Islet of Langerhans (tissue), 1 donor: ENCODE data around the gene PRAMEF6.
"Not testable (repeated sequence)": the region's sequence is repeated elsewhere in the genome, so short reads cannot be mapped to it uniquely, and the experiment has no call there.

Source experiments
- FAIRE-seq: peaks from one replicate; lab custom pipeline; 2011; peaks lifted over from hg19 to GRCh38; lab: Jason Lieb, UNC

PRAMEF6 gene

GRCh38 chr1:12947480-12947879, at the start of gene PRAMEF6:
PRAMEF6 (minus strand) TSS chr1:12947580; CDS start chr1:12942518, 5,062 bp downstream.
- not testable (repeated sequence) for FAIRE-seq

DNA sequence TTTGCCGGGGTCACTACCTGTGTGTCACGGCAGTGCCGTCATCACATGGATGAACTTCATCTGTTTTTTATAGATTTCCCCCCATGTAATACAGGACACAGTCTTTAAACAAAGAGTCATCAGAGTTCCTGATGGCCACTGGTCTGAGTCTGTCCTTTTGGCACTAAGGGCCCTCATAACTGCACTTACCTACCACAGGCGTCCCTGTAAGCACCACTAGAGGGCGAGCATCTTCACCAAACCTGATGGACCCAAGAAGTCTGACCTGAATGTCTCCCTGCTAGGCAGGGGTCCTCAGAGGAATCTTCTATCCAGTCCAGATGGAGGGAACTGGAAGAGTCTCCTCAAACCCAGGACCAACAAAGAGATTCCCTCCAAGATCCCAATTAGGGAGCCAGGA, 23.0 kb downstream of the PRAMEF6 start:
- FAIRE-seq = not testable (repeated sequence)

DNA sequence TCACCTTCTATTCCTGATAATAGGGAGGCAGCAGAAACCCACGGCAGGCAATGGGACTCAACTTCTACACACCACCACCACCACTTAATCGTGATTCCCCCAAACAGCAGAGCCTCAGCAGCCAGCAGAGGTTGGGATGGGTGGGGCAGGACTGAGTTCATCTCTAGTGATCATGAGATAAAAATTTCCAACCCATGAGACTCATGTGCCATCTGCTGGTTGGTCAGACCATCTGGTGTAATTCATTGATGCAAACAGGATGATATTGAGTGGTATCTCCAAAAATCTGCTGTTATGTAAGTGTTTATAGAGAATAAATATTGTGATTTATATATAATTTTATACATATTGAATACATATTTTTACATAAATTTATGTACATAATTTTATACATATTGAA, 25.6 kb downstream of the PRAMEF6 start:
- FAIRE-seq = not testable (repeated sequence)

GRCh38 chr1:12916310-12916709, 31.1 kb downstream of the PRAMEF6 start, which contains the start of gene PRAMEF7:
PRAMEF7 (plus strand) TSS chr1:12916610; CDS start chr1:12917693, 1,083 bp downstream.
- not testable (repeated sequence) for FAIRE-seq

GRCh38 chr1:12903793-12904572, 43.4 kb downstream of the PRAMEF6 start:
- FAIRE-seq = not testable (repeated sequence)

GRCh38 chr1:12899186-12899585, 48.2 kb downstream of the PRAMEF6 start:
- not testable (repeated sequence) for FAIRE-seq

- FAIRE-seq = not testable (repeated sequence)
These were observed 49.2 kb downstream of the PRAMEF6 start, which contains the start of gene PRAMEF10 for GRCh38 chr1:12898170-12898569. PRAMEF10 (minus strand) TSS chr1:12898270; CDS start chr1:12895847, 2,423 bp downstream.
